Stomach smooth muscle (tissue), 2 donors: Measurements from ENCODE around the gene SDK2.

Experiments used
- H3K27ac ChIP-seq: one replicate; pipeline ENCODE4 v1.7.0; 2013; ENCODE audit warnings: mild to moderate bottlenecking, low read length, inconsistent platforms
- H3K27me3 ChIP-seq, 2 donors: one replicate each; pipeline ENCODE4 v1.7.0; 2013; ENCODE audit warnings: low read length in 2 of 2; ENCODE audit not compliant: insufficient read depth in 2 of 2, control insufficient read depth in 1 of 2
- H3K36me3 ChIP-seq, 2 donors: one replicate each; pipeline ENCODE4 v1.7.0; 2013; ENCODE audit warnings: low read length in 2 of 2; ENCODE audit not compliant: control insufficient read depth in 2 of 2, insufficient read depth in 2 of 2
- H3K4me1 ChIP-seq: one replicate; pipeline ENCODE4 v1.7.0; 2013; ENCODE audit warnings: low read length; ENCODE audit not compliant: control insufficient read depth, insufficient read depth
- H3K4me3 ChIP-seq, 2 donors: one replicate each; pipeline ENCODE4 v1.7.0; 2013; ENCODE audit warnings: low read length in 2 of 2
- H3K9ac ChIP-seq, 2 donors: one replicate each; pipeline ENCODE4 v1.7.0; 2013; ENCODE audit warnings: low read length in 2 of 2, mild to moderate bottlenecking in 1 of 2
- H3K9me3 ChIP-seq, 2 donors: one replicate each; pipeline ENCODE4 v1.7.0; 2013; ENCODE audit warnings: low read length in 2 of 2; ENCODE audit not compliant: control insufficient read depth in 2 of 2
- donor health status: healthy.
- donor health status: Pancreatic carcinoma.

SDK2 gene

DNA sequence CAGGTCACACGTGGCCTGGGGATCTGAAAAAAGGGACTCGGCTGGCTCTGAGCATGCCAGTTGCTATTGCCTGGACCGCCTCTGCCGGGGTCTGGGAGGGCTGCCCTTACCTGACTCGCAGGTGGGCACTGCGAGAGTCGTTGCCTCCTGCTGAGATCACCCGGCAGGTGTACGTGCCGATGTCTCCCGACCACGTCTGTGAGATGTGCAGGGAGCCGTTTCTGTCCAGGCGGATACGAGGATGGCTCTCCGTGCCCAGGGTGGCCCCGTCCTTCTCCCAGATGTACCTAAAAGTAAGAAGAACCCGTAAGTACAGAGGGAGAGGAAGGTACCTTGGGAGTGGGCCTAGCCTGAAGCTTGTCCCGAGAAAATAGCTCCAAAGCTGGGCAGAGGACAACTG, 220.4 kb downstream of the SDK2 start:
- H3K36me3 ChIP-seq: no peaks in the 10 kb centered on the region
- H3K4me3 ChIP-seq: no peak overlapping the region
- H3K27me3 ChIP-seq: no peaks in the 10 kb centered on the region
- no peaks in the 10 kb centered on the region for H3K9me3 ChIP-seq
- no peak overlapping the region for H3K9ac ChIP-seq
- no peak overlapping the region for H3K27ac ChIP-seq
- H3K4me1 ChIP-seq: peaks cover 4% of the 10 kb centered on the region

GRCh38 chr17:73423159-73423715, 221.0 kb downstream of the SDK2 start:
- Histone ChIP-seq H3K36me3 (no peaks in the 10 kb centered on the region), H3K9ac (no peak overlapping the region), H3K27me3 (no peaks in the 10 kb centered on the region), H3K9me3 (no peaks in the 10 kb centered on the region), H3K4me3 (no peak overlapping the region), H3K4me1 (peaks cover 4% of the 10 kb centered on the region), H3K27ac (no peak overlapping the region)

- H3K27ac ChIP-seq: no peak overlapping the region
- H3K4me3 ChIP-seq: no peak overlapping the region
- H3K36me3 ChIP-seq: no peaks in the 10 kb centered on the region
- no peaks in the 10 kb centered on the region for H3K9me3 ChIP-seq
- H3K27me3 ChIP-seq: no peaks in the 10 kb centered on the region
- H3K4me1 ChIP-seq: peaks cover 4% of the 10 kb centered on the region
- no peak overlapping the region for H3K9ac ChIP-seq
These were observed 222.1 kb downstream of the SDK2 start for GRCh38 chr17:73422121-73422520.

- Histone ChIP-seq H3K36me3 (no peaks in the 10 kb centered on the region), H3K27ac (no peak overlapping the region), H3K4me1 (peaks cover 4% of the 10 kb centered on the region), H3K27me3 (no peaks in the 10 kb centered on the region), H3K9ac (no peak overlapping the region), H3K4me3 (no peak overlapping the region), H3K9me3 (no peaks in the 10 kb centered on the region)
These were observed 223.3 kb downstream of the SDK2 start for GRCh38 chr17:73420897-73421296.

DNA sequence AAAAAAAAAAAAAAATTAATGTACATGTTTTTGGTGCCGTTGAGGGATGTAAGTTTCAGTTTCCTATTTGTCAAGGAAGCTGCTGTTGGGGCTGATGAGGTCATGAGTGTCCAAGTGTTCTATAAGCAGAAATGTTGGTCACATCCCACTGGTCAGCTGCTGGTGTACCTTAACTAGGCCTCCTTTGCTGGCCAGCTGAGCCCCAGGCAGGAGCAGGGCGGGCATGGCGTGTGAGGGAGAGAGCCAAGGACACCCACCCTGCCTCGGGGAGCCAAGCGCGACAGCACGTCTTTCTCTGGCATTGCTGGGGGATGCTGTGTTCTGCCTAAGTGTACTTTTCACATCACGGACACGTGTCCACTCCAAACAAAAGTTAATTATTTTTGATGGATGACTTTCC, 224.4 kb downstream of the SDK2 start:
- H3K9ac ChIP-seq: no peak overlapping the region
- H3K27me3 ChIP-seq: no peaks in the 10 kb centered on the region
- no peak overlapping the region for H3K27ac ChIP-seq
- no peaks in the 10 kb centered on the region for H3K9me3 ChIP-seq
- H3K4me1 ChIP-seq: peaks cover 4% of the 10 kb centered on the region
- no peaks in the 10 kb centered on the region for H3K36me3 ChIP-seq
- no peak overlapping the region for H3K4me3 ChIP-seq

- H3K4me3 ChIP-seq: no peak overlapping the region
- H3K27me3 ChIP-seq: no peaks in the 10 kb centered on the region
- no peaks in the 10 kb centered on the region for H3K36me3 ChIP-seq
- H3K4me1 ChIP-seq: peaks cover 4% of the 10 kb centered on the region
- H3K27ac ChIP-seq: no peak overlapping the region
- no peak overlapping the region for H3K9ac ChIP-seq
- H3K9me3 ChIP-seq: no peaks in the 10 kb centered on the region
These were observed 225.2 kb downstream of the SDK2 start for GRCh38 chr17:73419051-73419450.

DNA sequence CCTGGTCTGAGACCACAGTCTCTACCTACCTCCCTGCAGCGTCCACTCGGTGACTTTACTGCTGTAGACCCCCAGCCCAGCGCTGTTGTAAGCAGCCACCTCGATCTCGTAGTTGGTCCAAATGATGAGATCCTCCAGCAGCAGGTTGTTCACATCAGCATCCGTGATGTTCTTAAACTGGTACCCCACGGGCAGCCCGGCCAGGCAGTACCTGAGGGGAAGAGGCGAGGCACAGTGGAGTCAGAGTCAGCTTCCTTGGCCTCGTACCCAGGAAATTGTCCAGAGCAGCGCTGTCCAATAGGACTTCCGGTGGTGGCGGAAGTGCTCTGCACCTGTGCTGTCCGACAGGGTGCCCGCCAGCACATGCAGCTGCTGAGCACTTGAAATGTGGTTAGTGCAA, 228.5 kb downstream of the SDK2 start:
- Histone ChIP-seq H3K4me3 (no peak overlapping the region), H3K4me1 (peaks cover 4% of the 10 kb centered on the region), H3K36me3 (no peaks in the 10 kb centered on the region), H3K27me3 (no peaks in the 10 kb centered on the region), H3K27ac (no peak overlapping the region), H3K9me3 (no peaks in the 10 kb centered on the region), H3K9ac (no peak overlapping the region)

DNA sequence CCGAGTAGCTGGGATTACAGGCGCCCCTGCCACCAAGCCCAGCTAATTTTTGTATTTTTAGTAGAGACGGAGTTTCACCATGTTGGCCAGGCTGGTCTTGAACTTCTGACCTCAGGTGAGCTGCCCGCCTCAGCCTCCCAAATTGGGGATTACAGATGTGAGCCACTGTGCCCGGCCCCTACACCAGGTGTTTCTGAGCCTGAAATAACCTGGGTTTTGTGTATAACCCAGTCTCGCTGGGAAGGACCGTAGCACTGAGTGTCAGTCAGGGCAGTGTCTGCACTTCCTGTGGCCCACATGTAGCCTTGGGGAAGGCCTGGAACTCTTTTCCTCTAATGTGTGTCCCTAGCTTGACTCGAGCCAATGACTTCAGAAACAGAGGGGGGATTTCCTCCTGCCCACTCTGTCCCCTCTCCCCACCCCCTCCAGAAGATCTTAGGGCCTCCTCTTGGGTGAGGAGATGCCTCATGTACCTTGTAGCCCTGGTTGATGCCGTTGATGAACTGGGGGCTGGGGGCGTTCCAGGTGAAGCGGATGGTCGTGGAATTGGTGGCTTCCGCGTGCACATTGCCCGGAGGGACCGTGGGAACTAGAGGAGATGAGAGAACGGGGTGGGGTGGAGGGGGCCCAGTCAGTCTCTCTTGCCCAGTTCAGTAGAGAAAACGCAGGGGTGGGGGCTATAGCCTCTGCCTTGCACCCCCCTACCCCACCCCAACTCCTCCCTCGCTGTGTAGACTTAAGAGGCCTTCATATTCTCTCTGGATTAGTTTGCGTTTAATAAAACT, 229.9 kb downstream of the SDK2 start:
- no peaks in the 10 kb centered on the region for H3K9me3 ChIP-seq
- no peaks in the 10 kb centered on the region for H3K4me1 ChIP-seq
- no peaks in the 10 kb centered on the region for H3K36me3 ChIP-seq
- no peaks in the 10 kb centered on the region for H3K27me3 ChIP-seq
- no peak overlapping the region for H3K27ac ChIP-seq
- no peak overlapping the region for H3K4me3 ChIP-seq
- no peak overlapping the region for H3K9ac ChIP-seq

GRCh38 chr17:73412914-73413313, 231.3 kb downstream of the SDK2 start:
- Histone ChIP-seq H3K27ac (no peak overlapping the region), H3K36me3 (no peaks in the 10 kb centered on the region), H3K27me3 (no peaks in the 10 kb centered on the region), H3K4me1 (no peaks in the 10 kb centered on the region), H3K9me3 (no peaks in the 10 kb centered on the region), H3K4me3 (no peak overlapping the region), H3K9ac (no peak overlapping the region)

- Histone ChIP-seq H3K4me3 (no peak overlapping the region), H3K27ac (no peak overlapping the region), H3K9ac (no peak overlapping the region), H3K36me3 (no peaks in the 10 kb centered on the region), H3K9me3 (no peaks in the 10 kb centered on the region), H3K27me3 (no peaks in the 10 kb centered on the region), H3K4me1 (no peaks in the 10 kb centered on the region)
These were observed 232.9 kb downstream of the SDK2 start for GRCh38 chr17:73411313-73411747.

DNA sequence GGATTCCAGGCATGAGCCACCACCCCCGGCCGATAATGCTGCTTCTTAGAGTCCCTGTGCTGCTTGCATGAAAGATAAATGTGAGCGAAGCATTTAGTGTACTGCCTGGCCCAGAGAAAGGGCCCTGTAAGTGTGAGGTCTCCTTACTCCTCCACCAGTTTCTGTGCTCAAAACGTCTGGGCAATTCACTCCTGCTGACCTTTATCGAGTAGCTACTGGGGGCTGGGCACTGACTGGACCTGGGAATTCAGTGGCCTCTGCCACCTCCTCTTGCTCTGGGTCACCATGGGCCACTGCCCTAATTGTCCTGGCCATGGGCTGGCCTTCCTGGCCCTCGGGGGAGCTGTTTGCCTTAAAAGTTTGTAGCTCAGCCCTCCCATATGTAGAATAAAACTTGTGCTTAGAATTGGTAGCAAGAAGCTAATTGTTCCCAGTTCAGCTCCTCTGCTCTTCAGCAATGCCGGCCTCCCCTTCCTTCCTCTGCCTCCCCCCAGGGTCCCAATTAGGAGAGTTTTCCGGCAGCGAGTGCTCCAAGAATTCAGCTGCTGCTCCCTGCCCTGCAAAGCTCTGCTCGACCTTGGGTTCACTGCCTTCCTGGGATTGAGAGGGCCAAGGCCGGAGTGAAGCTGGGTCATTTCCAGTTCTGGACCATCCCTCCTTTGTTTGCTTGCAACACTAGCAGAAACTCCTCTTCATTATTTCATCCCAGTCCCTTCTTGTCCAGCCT, 233.5 kb downstream of the SDK2 start:
- H3K9ac ChIP-seq: no peak overlapping the region
- H3K36me3 ChIP-seq: no peaks in the 10 kb centered on the region
- no peaks in the 10 kb centered on the region for H3K27me3 ChIP-seq
- H3K4me3 ChIP-seq: no peak overlapping the region
- no peaks in the 10 kb centered on the region for H3K9me3 ChIP-seq
- H3K27ac ChIP-seq: no peak overlapping the region
- H3K4me1 ChIP-seq: no peaks in the 10 kb centered on the region
